Stomach (tissue), 9 donors: Measurements from ENCODE around the gene TBC1D4. TPM values are rescaled to one million over a fixed set of nuclear protein-coding genes. Genes with fewer than 3 reads are reported as not detected.

Experiments
- DNase-seq, 2 donors: peaks; one replicate each; pipeline versions ENCODE4 v3.0.0 to v3.0.0-alpha.2; 2013 to 2019
- H3K27ac ChIP-seq, 5 donors: fragments of 200-600 bp in 4 of 5; sonication (generic) in 4 of 5; one replicate each; pipeline ENCODE4 v1.5.1; 2013 to 2019; ENCODE audit warnings: mild to moderate bottlenecking in 1 of 5, moderate library complexity in 1 of 5
- H3K27me3 ChIP-seq, 3 donors: fragments of 200-600 bp; sonication (generic); one replicate each; pipeline ENCODE4 v1.5.1; 2017 to 2019; ENCODE audit warnings: mixed run types in 1 of 3
- H3K36me3 ChIP-seq, 4 donors: fragments of 200-600 bp; sonication (generic); 1 replicate in 3 of 4; 2 replicates in 1 of 4; pipeline ENCODE4 v1.5.1; 2016 to 2019
- H3K4me1 ChIP-seq, 4 donors: fragments of 200-600 bp; sonication (generic); one replicate each; pipeline ENCODE4 v1.5.1; 2016 to 2019
- H3K4me3 ChIP-seq, 4 donors: fragments of 200-600 bp; sonication (generic) in 3 of 4; one replicate each; pipeline ENCODE4 v1.5.1; 2016 to 2019; ENCODE audit warnings: mild to moderate bottlenecking in 1 of 4
- H3K9me3 ChIP-seq, 4 donors: fragments of 200-600 bp; sonication (generic); one replicate each; pipeline ENCODE4 v1.5.1; 2016 to 2019
- EP300 ChIP-seq: sonication (generic); formaldehyde crosslinking; IDR thresholded peaks from one replicate; pipeline ENCODE4 v1.6.1; 2017; ENCODE audit warnings: antibody characterized with exemption
- POLR2A ChIP-seq, 4 donors: fragments of 450-650 bp; IDR thresholded peaks; one replicate each; pipeline ENCODE4 v1.6.1; 2016; ENCODE audit warnings: antibody characterized with exemption in 4 of 4, control low read depth in 2 of 4, mild to moderate bottlenecking in 1 of 4, moderate library complexity in 1 of 4
- POLR2AphosphoS5 ChIP-seq, 3 donors: sonication (generic); formaldehyde crosslinking; IDR thresholded peaks; one replicate each; pipeline ENCODE4 v1.6.1; 2016; ENCODE audit warnings: antibody characterized with exemption in 3 of 3
- WGBS, 5 donors: extraction: QIAGEN DNeasy Blood & Tissue Kit in 3 of 5; methylation state at CpG; one replicate each; pipeline versions ENCODE4 v1.1.5 to v1.1.7; 2013 to 2018; 5-methylcytosine and 5-hydroxymethylcytosine counted together
- intact Hi-C: fragments of 100-400 bp; cut with DNase I; formaldehyde crosslinking; loops from one replicate; pipeline ENCODE4 v1.15.1; 2023; ENCODE audit warnings: low total_unique reads
- polyA plus RNA-seq, 3 donors: library from polyadenylated mRNA; stranded (reverse); fragments of 200-250 nt; gene quantifications; one replicate each; pipeline ENCODE4 v1.2.3, GENCODE V29; 2013
- total RNA-seq, 5 donors: library from RNA; depleted of rRNA; stranded (reverse); fragments of >200 nt; gene quantifications; one replicate each; pipeline versions ENCODE4 v1.1.0 to v1.2.3, GENCODE V29; 2014 to 2016
- TF ChIP-seq, protein P1 (sequence below), 7 experiments: fragments of 450-650 bp in 4 of 7; fragments of 200-600 bp in 3 of 7; sonication (generic) in 3 of 7; IDR thresholded peaks; one replicate each; pipeline ENCODE4 v1.5.1; 2016 to 2019; ENCODE audit warnings: antibody characterized with exemption in 7 of 7, control low read depth in 2 of 7, mild to moderate bottlenecking in 1 of 7
- donor health status: healthy with polysubstance abuse.
- donor health status: Bipolar disorder and iron deficiency.
- donor health status: healthy.

The TBC1D4 gene
- total and polyA plus RNA-seq, 8 donors: 4.9 to 47.8 (median 27.3) TPM

DNA sequence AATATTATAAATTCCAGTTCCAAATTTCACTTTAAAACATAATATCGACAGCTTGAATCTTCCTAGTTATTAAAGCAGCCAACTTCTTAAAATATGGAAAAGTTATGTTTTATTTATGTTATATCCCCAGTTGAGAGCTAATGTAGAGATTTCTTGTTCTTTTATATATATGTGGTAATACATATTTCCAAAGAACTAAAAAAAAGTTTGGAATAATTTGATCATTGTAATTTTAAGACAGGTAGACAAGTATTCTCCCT, 781 bp upstream of the TBC1D4 start:
- Histone ChIP-seq H3K36me3 (no peaks in the 10 kb centered on the region), H3K9me3 (no peaks in the 10 kb centered on the region), H3K27me3 (peaks cover 0 to 14% (median 0%) of the 10 kb centered on the region in 3 donors), H3K4me1 (peaks cover 7 to 40% (median 20%) of the 10 kb centered on the region in 4 donors), H3K4me3 (peak overlapping the region; percentile 89 to 99 (median 92)), H3K27ac (peak overlapping the region in 4 of 5 donors; percentile 77 to 86 (median 84))
- intact Hi-C loops: loop anchor here (10.0 kb wide), 1 partner anchor 108 kb away; no protein-coding TSS in a partner anchor
- WGBS, 5 donors: 0 to 2% (median 2%) methylated on average over 1 of the region's 1 CpG
- DNase-seq: no peak
- no peak for TF ChIP-seq EP300
- TF ChIP-seq, protein P1, sequence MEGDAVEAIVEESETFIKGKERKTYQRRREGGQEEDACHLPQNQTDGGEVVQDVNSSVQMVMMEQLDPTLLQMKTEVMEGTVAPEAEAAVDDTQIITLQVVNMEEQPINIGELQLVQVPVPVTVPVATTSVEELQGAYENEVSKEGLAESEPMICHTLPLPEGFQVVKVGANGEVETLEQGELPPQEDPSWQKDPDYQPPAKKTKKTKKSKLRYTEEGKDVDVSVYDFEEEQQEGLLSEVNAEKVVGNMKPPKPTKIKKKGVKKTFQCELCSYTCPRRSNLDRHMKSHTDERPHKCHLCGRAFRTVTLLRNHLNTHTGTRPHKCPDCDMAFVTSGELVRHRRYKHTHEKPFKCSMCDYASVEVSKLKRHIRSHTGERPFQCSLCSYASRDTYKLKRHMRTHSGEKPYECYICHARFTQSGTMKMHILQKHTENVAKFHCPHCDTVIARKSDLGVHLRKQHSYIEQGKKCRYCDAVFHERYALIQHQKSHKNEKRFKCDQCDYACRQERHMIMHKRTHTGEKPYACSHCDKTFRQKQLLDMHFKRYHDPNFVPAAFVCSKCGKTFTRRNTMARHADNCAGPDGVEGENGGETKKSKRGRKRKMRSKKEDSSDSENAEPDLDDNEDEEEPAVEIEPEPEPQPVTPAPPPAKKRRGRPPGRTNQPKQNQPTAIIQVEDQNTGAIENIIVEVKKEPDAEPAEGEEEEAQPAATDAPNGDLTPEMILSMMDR (IDR thresholded peaks at IDR 0.05): no peak
- TF ChIP-seq POLR2A (IDR thresholded peaks at IDR 0.05): no peak
- TF ChIP-seq POLR2AphosphoS5 (IDR thresholded peaks at IDR 0.05): no peak

DNA sequence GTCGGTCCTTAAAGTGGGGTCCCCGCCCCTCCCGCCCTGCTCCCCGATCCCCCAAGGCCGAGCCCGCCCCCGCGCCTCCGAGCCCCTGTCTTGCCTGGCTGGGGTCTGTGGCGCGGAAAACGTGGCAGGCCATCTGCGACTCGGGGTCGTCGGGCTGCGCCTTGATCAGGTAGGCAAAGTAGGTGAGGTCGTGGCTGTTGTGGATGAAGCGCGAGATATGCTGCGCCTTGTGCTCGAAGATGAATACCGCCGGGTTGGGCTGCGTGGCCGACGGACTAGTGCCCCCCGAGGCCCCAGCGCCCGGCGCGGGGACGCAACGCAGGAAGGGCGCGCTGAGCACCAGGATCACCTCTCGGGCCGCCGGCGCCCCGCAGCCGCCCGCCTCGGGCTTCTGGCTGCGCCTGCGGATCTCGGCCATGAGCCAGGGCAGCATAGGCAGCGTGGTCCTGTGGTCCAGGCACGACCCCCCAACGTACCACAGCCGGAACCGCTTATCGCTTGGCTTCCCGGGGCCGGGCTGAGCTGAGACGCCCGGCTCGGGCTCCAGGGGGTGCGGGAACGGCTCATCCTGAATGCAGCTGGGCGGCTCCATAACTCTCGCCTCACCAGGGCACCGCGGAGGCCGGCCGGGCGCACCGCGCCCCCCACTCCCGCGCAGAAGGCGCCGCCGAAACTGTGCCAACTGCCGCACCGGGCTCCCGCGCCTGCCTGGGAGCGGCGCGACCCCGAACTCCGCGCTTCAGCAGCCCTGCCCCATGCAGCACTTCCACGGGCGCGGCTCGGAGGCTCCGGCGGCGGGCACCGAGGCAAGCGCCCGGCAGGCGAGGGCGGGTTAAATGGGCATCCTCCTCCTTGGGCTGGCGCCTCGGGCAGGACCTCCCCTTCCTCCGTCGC, 546 bp downstream of the TBC1D4 start:
- Histone ChIP-seq H3K27ac (peak overlapping the region; percentile 77 to 95 (median 85)), H3K4me3 (peak overlapping the region; percentile 89 to 99 (median 92)), H3K9me3 (no peaks in the 10 kb centered on the region), H3K27me3 (peaks cover 0 to 14% (median 0%) of the 10 kb centered on the region in 3 donors), H3K36me3 (no peaks in the 10 kb centered on the region), H3K4me1 (peaks cover 7 to 43% (median 20%) of the 10 kb centered on the region in 4 donors)
- TF ChIP-seq POLR2A (IDR thresholded peaks at IDR 0.05): no peak
- TF ChIP-seq POLR2AphosphoS5 (IDR thresholded peaks at IDR 0.05): no peak
- no peak for TF ChIP-seq EP300
- TF ChIP-seq, protein P1 (IDR thresholded peaks at IDR 0.05): no peak
- intact Hi-C loops: loop anchor here (10.0 kb wide), 1 partner anchor 107 kb away; no protein-coding TSS in a partner anchor
- 0% methylated on average over 20 to 100 of the region's 100 CpGs; no CpG with 5 or more reads in 1 of the 5 donors for WGBS, 5 donors
- peak; percentile 34 to 78 for DNase-seq

DNA sequence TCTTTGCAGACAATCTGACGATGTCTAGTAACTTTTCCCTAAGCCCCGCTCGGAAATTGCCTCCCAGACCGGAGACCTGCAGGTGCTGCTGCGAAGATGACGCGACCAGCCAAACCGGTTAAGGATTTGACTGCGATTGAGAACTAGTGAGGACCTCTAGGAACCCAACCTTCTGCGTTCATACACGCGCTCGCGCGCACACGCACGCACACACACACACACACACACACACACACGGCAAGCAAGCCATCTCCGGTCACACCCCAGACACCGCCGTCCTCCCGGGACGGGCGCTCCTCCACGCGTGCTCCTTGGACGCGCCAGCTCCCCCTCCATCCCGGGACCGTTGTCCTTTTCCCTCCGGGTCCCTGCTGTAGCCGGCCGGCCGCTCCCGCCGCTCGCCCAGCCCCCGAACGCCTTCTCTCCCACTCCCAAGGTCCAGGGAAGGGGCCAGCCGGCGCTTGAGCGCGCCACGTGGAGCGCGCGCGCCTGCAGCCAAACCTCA, 1.2 kb downstream of the TBC1D4 start:
- TF ChIP-seq POLR2AphosphoS5 (IDR thresholded peaks at IDR 0.05): peak in 1 of 3 donors; percentile 28
- TF ChIP-seq EP300: no peak
- TF ChIP-seq POLR2A (IDR thresholded peaks at IDR 0.05): no peak
- H3K27ac ChIP-seq: peak overlapping the region; percentile 77 to 95 (median 85)
- H3K27me3 ChIP-seq: peaks cover 0 to 14% (median 0%) of the 10 kb centered on the region in 3 donors
- peak; percentile 80 to 91 for DNase-seq
- intact Hi-C loops: loop anchor here (10.0 kb wide), 1 partner anchor 106 kb away; no protein-coding TSS in a partner anchor
- peak overlapping the region; percentile 89 to 99 (median 92) for H3K4me3 ChIP-seq
- no peaks in the 10 kb centered on the region for H3K36me3 ChIP-seq
- 0 to 3% (median 1%) methylated on average over 34 to 48 of the region's 48 CpGs for WGBS, 5 donors
- H3K4me1 ChIP-seq: peaks cover 7 to 43% (median 20%) of the 10 kb centered on the region in 4 donors
- no peaks in the 10 kb centered on the region for H3K9me3 ChIP-seq

DNA sequence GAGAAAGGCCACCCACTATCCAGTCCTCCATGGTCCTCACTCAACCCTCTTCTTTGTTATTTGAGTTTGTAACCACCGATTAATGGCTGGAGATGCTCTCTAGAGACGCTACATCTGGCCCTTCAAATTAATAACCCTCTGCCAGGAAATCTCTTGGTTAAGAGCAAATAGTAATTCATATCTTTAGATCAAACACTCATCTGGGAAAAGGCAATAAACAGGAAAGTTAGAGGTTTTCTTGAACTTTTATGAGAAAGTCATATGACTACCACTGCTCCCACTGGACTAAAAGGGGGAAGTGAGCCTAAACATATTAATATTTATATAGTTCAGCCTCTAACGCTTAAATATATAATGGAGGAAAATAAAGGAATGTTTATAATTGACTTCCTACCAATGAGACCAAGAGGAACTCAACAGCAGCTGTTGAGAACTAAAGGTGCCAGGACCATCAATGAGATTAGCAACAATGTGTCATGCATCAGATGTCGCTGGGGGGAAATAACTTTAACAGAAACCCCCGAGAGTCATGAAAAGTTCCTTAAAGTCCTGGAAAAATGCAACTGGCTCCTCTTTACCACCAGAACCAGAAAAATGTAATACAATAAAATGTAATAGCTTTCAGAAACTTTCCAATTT, 2.7 kb downstream of the TBC1D4 start:
- peak overlapping the region in 1 of 4 donors; percentile 99 for H3K4me3 ChIP-seq

More for the DNA sequence above, 2.7 kb downstream of the TBC1D4 start:
- peaks cover 7 to 43% (median 24%) of the 10 kb centered on the region in 4 donors for H3K4me1 ChIP-seq
- DNase-seq: no peak
- intact Hi-C loops: no loop called here
- H3K36me3 ChIP-seq: no peaks in the 10 kb centered on the region
- TF ChIP-seq POLR2A (IDR thresholded peaks at IDR 0.05) (no peak), EP300 (no peak), POLR2AphosphoS5 (IDR thresholded peaks at IDR 0.05) (no peak)
- TF ChIP-seq, protein P1 (IDR thresholded peaks at IDR 0.05): no peak
- no peak overlapping the region for H3K27ac ChIP-seq
- H3K9me3 ChIP-seq: no peaks in the 10 kb centered on the region
- WGBS, 5 donors: 77 to 79% (median 79%) methylated on average over 5 of the region's 5 CpGs
- H3K27me3 ChIP-seq: peaks cover 0 to 14% (median 0%) of the 10 kb centered on the region in 3 donors
